GM23248 (cell line): ENCODE data around the gene SDHAF3. TPM values are rescaled to one million over a fixed set of nuclear protein-coding genes. Genes with fewer than 3 reads are reported as not detected.

Experiments
- DNase-seq: peaks from one replicate; pipeline ENCODE4 v3.0.0-alpha.2; 2015
- H2AFZ ChIP-seq: fragments of 200-600 bp; sonication (generic); 2 replicates; pipeline ENCODE4 v1.6.1; 2016; ENCODE audit warnings: antibody characterized with exemption
- H3F3A ChIP-seq: fragments of 200-600 bp; sonication (generic); 2 replicates; pipeline ENCODE4 v1.6.1; 2016; ENCODE audit warnings: mild to moderate bottlenecking, antibody characterized with exemption, mixed run types; ENCODE audit not compliant: insufficient read depth
- H3K27ac ChIP-seq: fragments of 200-600 bp; sonication (generic); 2 replicates; pipeline ENCODE4 v1.5.1; 2016; ENCODE audit warnings: mild to moderate bottlenecking
- H3K27me3 ChIP-seq: fragments of 200-600 bp; sonication (generic); replicated peaks from 2 replicates; pipeline ENCODE4 v1.6.1; 2016; ENCODE audit warnings: mild to moderate bottlenecking; ENCODE audit not compliant: insufficient read depth
- H3K36me3 ChIP-seq: fragments of 200-600 bp; sonication (generic); 2 replicates; pipeline ENCODE4 v1.6.1; 2016; ENCODE audit warnings: low read depth, mild to moderate bottlenecking
- H3K4me1 ChIP-seq: fragments of 200-600 bp; sonication (generic); 2 replicates; pipeline ENCODE4 v1.6.1; 2016; ENCODE audit warnings: mild to moderate bottlenecking; ENCODE audit not compliant: insufficient read depth
- H3K4me2 ChIP-seq: fragments of 200-600 bp; sonication (generic); one replicate; pipeline ENCODE4 v1.6.1; 2016; ENCODE audit warnings: mild to moderate bottlenecking; ENCODE audit not compliant: unreplicated experiment
- H3K4me3 ChIP-seq: fragments of 200-600 bp; sonication (generic); 2 replicates; pipeline ENCODE4 v1.5.1; 2016; ENCODE audit warnings: mild to moderate bottlenecking
- H3K79me2 ChIP-seq: fragments of 200-600 bp; sonication (generic); 2 replicates; pipeline ENCODE4 v1.6.1; 2016; ENCODE audit warnings: mild to moderate bottlenecking; ENCODE audit not compliant: insufficient read depth
- H3K9ac ChIP-seq: fragments of 200-600 bp; sonication (generic); 2 replicates; pipeline ENCODE4 v1.6.1; 2016; ENCODE audit warnings: mild to moderate bottlenecking
- H3K9me2 ChIP-seq: fragments of 200-600 bp; sonication (generic); 2 replicates; pipeline ENCODE4 v1.6.1; 2016; ENCODE audit warnings: mixed run types, mild to moderate bottlenecking, moderate library complexity; ENCODE audit not compliant: insufficient read depth
- H3K9me3 ChIP-seq: fragments of 200-600 bp; sonication (generic); one replicate; pipeline ENCODE4 v1.6.1; 2017; ENCODE audit warnings: low read depth
- H4K20me1 ChIP-seq: fragments of 200-600 bp; sonication (generic); 2 replicates; pipeline ENCODE4 v1.6.0; 2016; ENCODE audit not compliant: insufficient read depth
- EZH2 ChIP-seq: fragments of 200-600 bp; sonication (generic); IDR thresholded peaks from 2 replicates; pipeline ENCODE4 v1.6.1; 2018; ENCODE audit warnings: antibody characterized with exemption, mild to moderate bottlenecking; ENCODE audit not compliant: insufficient read depth, poor library complexity, severe bottlenecking
- EZH2phosphoT487 ChIP-seq: fragments of 200-600 bp; sonication (generic); IDR thresholded peaks from 2 replicates; pipeline ENCODE4 v1.6.1; 2018; ENCODE audit warnings: antibody characterized with exemption, moderate library complexity, mild to moderate bottlenecking, low read depth; ENCODE audit not compliant: insufficient read depth
- WGBS, 2 experiments: methylation state at CpG; one replicate each; pipeline ENCODE4 v1.1.6; 2015 to 2017; ENCODE audit warnings: low lambda C conversion rate in 2 of 2, low coverage in 1 of 2; ENCODE audit errors: missing lambda C conversion rate in 2 of 2; 5-methylcytosine and 5-hydroxymethylcytosine counted together
- in situ Hi-C: fragments of 300-500 bp; cut with MboI; formaldehyde crosslinking; loops from 2 replicates; pipeline ENCODE4 v1.15.0; 2020
- polyA plus RNA-seq: library from polyadenylated mRNA; unstranded; fragments of >200 nt; fragmentation: Nextera tagmentation; extraction: Ambion mirVana; gene quantifications from 2 replicates; pipeline ENCODE4 v1.2.1, GENCODE V29; 2016
- total RNA-seq: library from RNA; depleted of rRNA; stranded (reverse); fragments of >200 nt; shearing (Covaris generic); gene quantifications from 2 replicates; pipeline ENCODE4 v1.2.3, GENCODE V29; 2014

SDHAF3 gene
- total and polyA plus RNA-seq, 2 experiments from 2014 or later = 6.3 to 34.0 TPM

DNA sequence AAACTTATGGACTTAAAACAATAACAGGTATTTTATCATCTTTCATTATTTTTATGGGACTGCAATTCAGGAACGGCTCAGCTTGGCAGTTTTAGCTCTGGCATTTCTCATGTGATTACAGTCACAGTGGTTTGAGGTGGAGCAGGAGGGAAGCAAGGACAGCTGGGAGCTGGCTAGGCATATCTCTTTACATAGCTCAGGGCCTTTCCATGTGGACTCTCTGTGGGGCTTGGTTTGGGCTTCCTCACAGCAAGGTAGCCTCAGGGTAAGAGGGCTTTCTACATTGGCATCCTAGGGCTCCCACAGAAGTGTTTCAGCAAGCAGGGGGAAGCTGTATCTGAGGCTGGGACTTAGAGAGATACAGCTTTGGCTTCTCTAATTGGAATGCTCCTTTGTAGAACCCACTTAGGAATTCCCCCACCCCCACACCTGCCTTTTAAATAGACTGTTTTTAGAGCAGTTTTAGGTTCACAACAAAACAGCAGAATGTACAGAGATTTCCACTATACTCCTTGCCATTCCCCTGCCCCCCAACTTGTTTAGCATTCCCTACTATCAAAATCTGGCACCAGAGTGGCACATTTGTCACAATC is 26.6 kb upstream of the SDHAF3 start:
- H3K27ac ChIP-seq = no peak overlapping the region
- no peaks in the 10 kb centered on the region for H3K36me3 ChIP-seq
- in situ Hi-C loops = no loop called here
- no peaks in the 10 kb centered on the region for H3F3A ChIP-seq
- H3K27me3 ChIP-seq = peaks cover 14% of the 10 kb centered on the region; the same call in 1 of the 2 replicates
- WGBS, 2 experiments = 17 to 21% methylated on average over 1 of the region's 1 CpG
- no peak for DNase-seq
- H4K20me1 ChIP-seq = no peaks in the 10 kb centered on the region
- no peaks in the 10 kb centered on the region for H3K4me1 ChIP-seq
- H3K9me3 ChIP-seq = no peaks in the 10 kb centered on the region
- H2AFZ ChIP-seq = no peak overlapping the region
- no peaks in the 10 kb centered on the region for H3K9me2 ChIP-seq
- H3K4me2 ChIP-seq = no peak overlapping the region
- no peak overlapping the region for H3K4me3 ChIP-seq
- H3K9ac ChIP-seq = no peak overlapping the region
- TF ChIP-seq EZH2 (no peak), EZH2phosphoT487 (no peak)
- H3K79me2 ChIP-seq = no peaks in the 10 kb centered on the region

DNA sequence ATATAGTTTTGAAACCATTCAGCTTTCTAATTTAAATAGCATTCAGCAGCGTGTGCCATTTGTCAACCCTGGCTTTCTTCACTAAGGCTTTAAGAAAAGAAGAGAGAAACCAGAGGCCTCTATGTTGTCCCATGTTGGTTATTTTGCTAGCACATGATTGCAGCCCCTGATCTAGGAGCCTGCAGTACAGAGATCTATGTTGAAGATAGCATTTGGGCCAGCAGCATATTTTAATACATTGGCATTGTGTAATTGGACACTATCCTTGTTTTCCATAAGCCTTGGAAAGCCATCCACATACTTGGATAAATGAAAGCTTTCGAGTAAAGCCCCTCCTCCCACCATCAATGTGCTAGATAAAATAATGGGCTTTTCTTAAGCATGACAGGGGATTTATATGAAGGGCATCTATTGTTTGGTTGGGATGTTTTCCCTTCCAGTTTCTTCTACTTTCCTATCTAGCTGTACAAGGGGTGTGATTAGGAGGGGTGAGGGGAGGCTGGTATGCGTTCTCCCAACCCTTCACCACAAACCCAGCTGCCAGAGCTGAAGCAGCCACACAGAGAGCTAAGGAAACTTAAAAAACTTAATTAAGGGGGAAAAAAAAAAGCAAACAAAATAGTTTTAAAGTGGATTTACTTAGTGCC is 23.1 kb upstream of the SDHAF3 start:
- 24 to 29% methylated on average over 3 of the region's 3 CpGs for WGBS, 2 experiments
- no peaks in the 10 kb centered on the region for H4K20me1 ChIP-seq
- no peak overlapping the region for H2AFZ ChIP-seq
- no peaks in the 10 kb centered on the region for H3K9me3 ChIP-seq
- H3K36me3 ChIP-seq = no peaks in the 10 kb centered on the region
- TF ChIP-seq EZH2phosphoT487 = no peak
- no peak for TF ChIP-seq EZH2
- DNase-seq = no peak
- no peaks in the 10 kb centered on the region for H3K4me1 ChIP-seq
- peaks cover 10% of the 10 kb centered on the region; the same call in 1 of the 2 replicates for H3K27me3 ChIP-seq
- no peaks in the 10 kb centered on the region for H3F3A ChIP-seq
- no peaks in the 10 kb centered on the region for H3K79me2 ChIP-seq
- no peaks in the 10 kb centered on the region for H3K9me2 ChIP-seq
- no peak overlapping the region for H3K27ac ChIP-seq
- in situ Hi-C loops = no loop called here
- no peak overlapping the region for H3K4me3 ChIP-seq
- no peak overlapping the region for H3K4me2 ChIP-seq
- no peak overlapping the region for H3K9ac ChIP-seq

DNA sequence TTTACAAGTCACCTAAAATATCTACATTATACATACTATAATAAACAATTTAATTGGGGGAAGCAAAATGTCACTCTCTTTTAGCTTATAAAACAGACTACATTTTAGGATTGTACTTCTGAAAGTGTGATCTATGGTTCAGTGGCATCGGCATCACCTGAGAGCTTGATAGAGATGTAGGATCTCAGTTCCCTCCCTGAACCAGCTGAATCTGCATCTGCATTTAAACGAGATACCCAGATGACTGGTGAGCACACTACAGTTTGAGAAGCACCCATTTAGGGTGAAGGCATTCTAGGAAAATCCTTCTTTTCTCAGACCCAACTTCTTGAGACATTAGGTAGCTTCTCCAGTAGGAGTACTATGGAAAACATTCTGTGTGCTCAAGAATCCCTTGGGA is 21.5 kb upstream of the SDHAF3 start:
- H3K9ac ChIP-seq = no peak overlapping the region
- no peaks in the 10 kb centered on the region for H3K4me1 ChIP-seq
- H3K4me2 ChIP-seq = no peak overlapping the region
- no peak overlapping the region for H2AFZ ChIP-seq
- H3K27me3 ChIP-seq = no peaks in the 10 kb centered on the region
- no peaks in the 10 kb centered on the region for H3K9me2 ChIP-seq
- H3K4me3 ChIP-seq = no peak overlapping the region
- no peak overlapping the region for H3K27ac ChIP-seq
- no peaks in the 10 kb centered on the region for H3K79me2 ChIP-seq
- no peak for TF ChIP-seq EZH2phosphoT487
- TF ChIP-seq EZH2 = no peak
- H3K36me3 ChIP-seq = no peaks in the 10 kb centered on the region
- 39 to 41% methylated on average over 2 of the region's 2 CpGs for WGBS, 2 experiments
- DNase-seq = no peak
- no peaks in the 10 kb centered on the region for H3K9me3 ChIP-seq
- H4K20me1 ChIP-seq = no peaks in the 10 kb centered on the region
- H3F3A ChIP-seq = no peaks in the 10 kb centered on the region
- in situ Hi-C loops = no loop called here

DNA sequence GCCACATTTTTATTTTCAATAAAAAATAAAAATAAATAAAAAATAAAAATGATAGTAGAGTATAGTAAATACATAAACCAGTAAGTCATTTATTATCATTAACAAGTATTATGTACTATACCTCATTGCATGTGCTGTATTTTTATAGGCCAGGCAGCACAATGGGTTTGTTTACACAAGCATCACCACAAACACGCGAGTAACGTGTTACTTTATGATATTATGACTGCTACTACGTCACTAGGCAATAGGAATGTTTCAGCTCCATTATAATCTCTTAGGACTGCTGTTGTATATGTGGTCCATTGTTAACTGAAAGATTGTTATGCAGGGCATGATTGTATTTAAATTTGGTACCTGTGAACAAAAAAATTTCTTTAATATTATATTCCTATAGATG is 20.8 kb upstream of the SDHAF3 start:
- Histone ChIP-seq H3K9ac (no peak overlapping the region), H3K27ac (no peak overlapping the region), H2AFZ (no peak overlapping the region), H3K4me1 (no peaks in the 10 kb centered on the region), H3F3A (no peaks in the 10 kb centered on the region), H3K36me3 (no peaks in the 10 kb centered on the region), H3K79me2 (no peaks in the 10 kb centered on the region), H3K9me3 (no peaks in the 10 kb centered on the region), H4K20me1 (no peaks in the 10 kb centered on the region), H3K27me3 (no peaks in the 10 kb centered on the region), H3K4me2 (no peak overlapping the region), H3K9me2 (no peaks in the 10 kb centered on the region), H3K4me3 (no peak overlapping the region)
- peak; percentile 4 for DNase-seq
- no peak for TF ChIP-seq EZH2phosphoT487
- no peak for TF ChIP-seq EZH2
- in situ Hi-C loops = no loop called here
- WGBS, 2 experiments = 54 to 56% methylated on average over 4 of the region's 4 CpGs
